HepG2 (cell line): ENCODE results near the gene DDAH2. TPM values are rescaled to one million over a fixed set of nuclear protein-coding genes. Genes with fewer than 3 reads are reported as not detected.

Source experiments
- BRCA1 ChIP-seq: sonication (generic); formaldehyde crosslinking; IDR thresholded peaks from 2 replicates; pipeline ENCODE4 v1.4.0; 2020; ENCODE audit warnings: missing genetic modification reagents
- DDIT3 ChIP-seq: sonication (generic); formaldehyde crosslinking; IDR thresholded peaks from 2 replicates; pipeline ENCODE4 v1.4.0; 2020; ENCODE audit warnings: mild to moderate bottlenecking, missing genetic modification reagents
- DRAP1 ChIP-seq: IDR thresholded peaks from 2 replicates; pipeline ENCODE4 v1.6.1; 2016; ENCODE audit warnings: missing genetic modification reagents, missing compliant biosample characterization
- FLYWCH1 ChIP-seq: sonication (generic); formaldehyde crosslinking; IDR thresholded peaks from 2 replicates; pipeline ENCODE4 v1.8.1; 2023; ENCODE audit warnings: mild to moderate bottlenecking, missing genetic modification reagents
- HES4 ChIP-seq: sonication (generic); formaldehyde crosslinking; IDR thresholded peaks from 2 replicates; pipeline ENCODE4 v1.9.0; 2021; ENCODE audit warnings: mild to moderate bottlenecking, missing genetic modification reagents, borderline replicate concordance
- HHEX ChIP-seq: IDR thresholded peaks from 2 replicates; pipeline ENCODE4 v1.6.1; 2016; ENCODE audit warnings: control low read depth
- ISX ChIP-seq: sonication (generic); formaldehyde crosslinking; conservative IDR thresholded peaks from 2 replicates; pipeline ENCODE4 v1.5.0; 2020; ENCODE audit warnings: missing genetic modification reagents
- JUND ChIP-seq: sonication (generic); formaldehyde crosslinking; IDR thresholded peaks from 2 replicates; pipeline ENCODE4 v1.8.0; 2022; ENCODE audit warnings: mild to moderate bottlenecking, missing genetic modification reagents
- KDM6A ChIP-seq: IDR thresholded peaks from 2 replicates; pipeline ENCODE4 v1.6.1; 2016; ENCODE audit warnings: low read depth
- KMT2A ChIP-seq: sonication (generic); formaldehyde crosslinking; IDR thresholded peaks from 2 replicates; pipeline ENCODE4 v1.4.0; 2020; ENCODE audit warnings: missing genetic modification reagents
- NR1H2 ChIP-seq: sonication (generic); formaldehyde crosslinking; IDR thresholded peaks from 2 replicates; pipeline ENCODE4 v1.8.1; 2022; ENCODE audit warnings: low read depth, missing genetic modification reagents, borderline replicate concordance
- NR3C1 ChIP-seq: sonication (generic); formaldehyde crosslinking; IDR thresholded peaks from 2 replicates; pipeline ENCODE4 v1.4.0; 2020; ENCODE audit warnings: missing genetic modification reagents
- PHF21A ChIP-seq: sonication (generic); formaldehyde crosslinking; IDR thresholded peaks from 2 replicates; pipeline ENCODE4 v1.5.0; 2020; ENCODE audit warnings: mild to moderate bottlenecking, missing genetic modification reagents
- RFX1 ChIP-seq: fragments of 450-650 bp; IDR thresholded peaks from 2 replicates; pipeline ENCODE4 v1.6.1; 2017
- RFXANK ChIP-seq: IDR thresholded peaks from 2 replicates; pipeline ENCODE4 v1.6.1; 2016
- ZFP1 ChIP-seq: IDR thresholded peaks from 2 replicates; pipeline ENCODE4 v1.6.1; 2016
- ZNF18 ChIP-seq: sonication (generic); formaldehyde crosslinking; IDR thresholded peaks from 2 replicates; pipeline ENCODE4 v1.8.0; 2022; ENCODE audit warnings: mild to moderate bottlenecking, missing genetic modification reagents; ENCODE audit not compliant: insufficient replicate concordance
- ZNF253 ChIP-seq: sonication (generic); formaldehyde crosslinking; IDR thresholded peaks from 2 replicates; pipeline ENCODE4 v1.8.0; 2022; ENCODE audit warnings: mild to moderate bottlenecking, missing genetic modification reagents, borderline replicate concordance
- ZNF510 ChIP-seq: sonication (generic); formaldehyde crosslinking; IDR thresholded peaks from 2 replicates; pipeline ENCODE4 v1.4.0; 2020; ENCODE audit warnings: low read depth, mild to moderate bottlenecking, missing genetic modification reagents
- ZNF597 ChIP-seq: sonication (generic); formaldehyde crosslinking; IDR thresholded peaks from 2 replicates; pipeline ENCODE4 v1.5.0; 2020; ENCODE audit warnings: missing genetic modification reagents
- ZNF672 ChIP-seq: sonication (generic); formaldehyde crosslinking; IDR thresholded peaks from 2 replicates; pipeline ENCODE4 v1.8.1; 2022; ENCODE audit warnings: missing genetic modification reagents
- ZNF703 ChIP-seq: sonication (generic); formaldehyde crosslinking; IDR thresholded peaks from 2 replicates; pipeline ENCODE4 v1.5.1; 2020; ENCODE audit warnings: missing genetic modification reagents, mild to moderate bottlenecking, moderate library complexity, borderline replicate concordance
- ZNF761 ChIP-seq: sonication (generic); formaldehyde crosslinking; conservative IDR thresholded peaks from 2 replicates; pipeline ENCODE4 v1.4.0; 2020; ENCODE audit warnings: mild to moderate bottlenecking, missing genetic modification reagents
- polyA plus RNA-seq, 8 experiments: library from polyadenylated mRNA; depleted of rRNA in 3 of 8; stranded (reverse) in 7 of 8; unstranded in 1 of 8; fragments of >200 nt; fragmentation: Illumina TruSeq in 4 of 8; extraction: Trizol in 4 of 8; gene quantifications; 2 replicates each; pipeline versions ENCODE4 v1.2.1 to v1.2.3, GENCODE V29; 2011 to 2016; ENCODE audit warnings: low read depth in 4 of 8, missing spikeins in 1 of 8, mixed read lengths in 1 of 8; ENCODE audit not compliant: insufficient read depth in 1 of 8
- total RNA-seq, 5 experiments: library from RNA; depleted of rRNA; stranded (reverse); fragments of >200 nt; fragmentation: Illumina TruSeq; extraction: Trizol; gene quantifications; 2 replicates each; pipeline ENCODE4 v1.2.3, GENCODE V29; 2016; ENCODE audit warnings: low read depth in 1 of 5

The DDAH2 gene
- total and polyA plus RNA-seq, 2 of the 13 experiments (the other 11 are each of a cell fraction or from before 2014, with no cell fraction given): 16.4 to 21.1 TPM

GRCh38 chr6:31737991-31738979 lies 9.2 kb upstream of the DDAH2 start (continued):
- TF ChIP-seq ZNF18 (no peak), DRAP1 (CRISPR knock-in tag) (peak; percentile 86), ZNF510 (CRISPR knock-in tag) (peak; percentile 72; the same call in 1 of the 2 replicates), ZNF703 (CRISPR knock-in tag) (no peak; the same call in 1 of the 2 replicates), ZNF597 (CRISPR knock-in tag) (no peak), KMT2A (CRISPR knock-in tag) (no peak; the same call in 1 of the 2 replicates), JUND (no peak), PHF21A (CRISPR knock-in tag) (peak; percentile 66; the same call in 1 of the 2 replicates), FLYWCH1 (CRISPR knock-in tag) (no peak), ZNF672 (CRISPR knock-in tag) (no peak; the same call in 1 of the 2 replicates), ZNF253 (CRISPR knock-in tag) (no peak), ISX (no peak), DDIT3 (CRISPR knock-in tag) (no peak), HHEX (CRISPR knock-in tag) (peak; percentile 86), KDM6A (CRISPR knock-in tag) (peak; percentile 63; the same call in 1 of the 2 replicates), ZNF761 (CRISPR knock-in tag) (peak; percentile 34; the same call in 1 of the 2 replicates), NR1H2 (CRISPR knock-in tag) (no peak), NR3C1 (CRISPR knock-in tag) (no peak), RFX1 (no peak), ZFP1 (CRISPR knock-in tag) (peak; percentile 46), RFXANK (CRISPR knock-in tag) (no peak), HES4 (CRISPR knock-in tag) (no peak), BRCA1 (no peak)
